GM12865 (cell line): ENCODE results near the gene DOK3.
"Not testable (repeated sequence)": the region's sequence is repeated elsewhere in the genome, so short reads cannot be mapped to it uniquely, and the experiment has no call there.

Source experiments
- DNase-seq: peaks from one replicate; pipeline ENCODE4 v3.0.0; 2010; ENCODE audit warnings: low read depth
- H3K4me3 ChIP-seq: 2 replicates; pipeline ENCODE4 v1.5.1; 2011; ENCODE audit warnings: mild to moderate bottlenecking, low read depth, low read length, control low read depth
- TF ChIP-seq, protein P1 (sequence below): IDR thresholded peaks from 2 replicates; pipeline ENCODE4 v1.5.1; 2011; ENCODE audit warnings: low read length, control low read depth, low read depth, inconsistent platforms; ENCODE audit not compliant: insufficient read depth; ENCODE audit errors: missing control alignments

Gene DOK3

DNA sequence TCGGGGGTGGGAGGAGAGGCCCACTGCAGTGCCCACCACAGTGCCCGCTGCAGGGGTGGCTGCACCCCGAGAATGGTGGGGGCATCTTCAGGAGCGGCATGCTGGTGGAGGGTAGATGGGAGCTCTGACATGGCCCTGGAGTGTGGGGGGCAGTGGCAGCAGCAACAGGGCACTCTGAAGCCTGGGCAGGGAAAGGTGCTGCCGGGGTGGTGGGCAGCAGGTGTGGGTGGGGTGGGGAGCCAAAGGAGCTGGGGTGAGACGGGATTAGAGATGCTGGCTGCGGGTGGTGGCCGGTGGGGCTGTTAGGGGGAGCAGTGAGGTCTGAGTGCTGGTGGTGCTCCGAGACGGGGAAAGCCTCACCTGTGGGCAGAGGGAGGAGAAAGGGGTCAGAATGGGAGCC, 26.8 kb upstream of the DOK3 start:
- no peak overlapping the region for H3K4me3 ChIP-seq
- DNase-seq: no peak
- TF ChIP-seq, protein P1, sequence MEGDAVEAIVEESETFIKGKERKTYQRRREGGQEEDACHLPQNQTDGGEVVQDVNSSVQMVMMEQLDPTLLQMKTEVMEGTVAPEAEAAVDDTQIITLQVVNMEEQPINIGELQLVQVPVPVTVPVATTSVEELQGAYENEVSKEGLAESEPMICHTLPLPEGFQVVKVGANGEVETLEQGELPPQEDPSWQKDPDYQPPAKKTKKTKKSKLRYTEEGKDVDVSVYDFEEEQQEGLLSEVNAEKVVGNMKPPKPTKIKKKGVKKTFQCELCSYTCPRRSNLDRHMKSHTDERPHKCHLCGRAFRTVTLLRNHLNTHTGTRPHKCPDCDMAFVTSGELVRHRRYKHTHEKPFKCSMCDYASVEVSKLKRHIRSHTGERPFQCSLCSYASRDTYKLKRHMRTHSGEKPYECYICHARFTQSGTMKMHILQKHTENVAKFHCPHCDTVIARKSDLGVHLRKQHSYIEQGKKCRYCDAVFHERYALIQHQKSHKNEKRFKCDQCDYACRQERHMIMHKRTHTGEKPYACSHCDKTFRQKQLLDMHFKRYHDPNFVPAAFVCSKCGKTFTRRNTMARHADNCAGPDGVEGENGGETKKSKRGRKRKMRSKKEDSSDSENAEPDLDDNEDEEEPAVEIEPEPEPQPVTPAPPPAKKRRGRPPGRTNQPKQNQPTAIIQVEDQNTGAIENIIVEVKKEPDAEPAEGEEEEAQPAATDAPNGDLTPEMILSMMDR: no peak

GRCh38 chr5:177535125-177535524, 25.5 kb upstream of the DOK3 start:
- no peak overlapping the region for H3K4me3 ChIP-seq
- TF ChIP-seq, protein P1: no peak
- DNase-seq: no peak

DNA sequence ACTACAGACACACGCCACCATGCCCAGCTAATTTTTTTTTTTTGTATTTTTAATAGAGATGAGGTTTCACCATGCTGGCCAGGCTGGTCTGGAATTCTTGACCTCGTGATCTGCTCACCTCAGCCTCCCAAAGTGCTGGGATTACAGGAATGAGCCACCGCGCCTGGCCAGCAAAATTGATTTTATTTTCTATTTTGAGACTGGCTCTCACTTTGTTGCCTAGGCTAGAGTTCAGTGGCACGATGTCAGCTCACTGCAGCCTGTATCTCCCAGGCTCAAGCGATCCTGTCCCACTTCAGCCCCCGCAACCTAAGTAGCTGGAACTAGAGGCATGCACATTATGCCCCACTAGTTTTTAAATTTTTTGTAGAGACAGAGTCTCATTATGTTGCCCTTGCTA, 24.8 kb upstream of the DOK3 start:
- not testable (repeated sequence) for H3K4me3 ChIP-seq, DNase-seq

- H3K4me3 ChIP-seq: no peak overlapping the region
- no peak for DNase-seq
- TF ChIP-seq, protein P1: no peak
Observed at GRCh38 chr5:177531209-177531940, 21.7 kb upstream of the DOK3 start.

DNA sequence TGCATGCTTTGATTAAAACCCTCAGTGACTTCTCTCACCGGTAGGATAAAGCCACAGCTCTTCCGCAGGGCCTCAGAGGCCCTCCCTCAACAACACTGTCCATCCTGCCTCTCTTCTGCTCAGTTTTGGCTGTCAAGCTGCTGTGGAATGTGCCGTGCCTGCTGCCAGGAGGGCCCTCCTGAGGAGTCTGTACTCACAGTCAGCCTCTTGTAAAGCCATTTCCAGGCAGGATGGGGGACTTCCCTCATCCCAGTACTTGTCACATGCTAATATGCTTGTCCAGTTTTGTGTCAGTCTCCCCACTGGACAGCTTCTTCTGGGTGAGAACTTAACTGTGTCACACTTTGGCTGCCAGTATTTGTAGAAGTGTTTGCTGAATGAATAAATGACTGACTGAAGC, 21.0 kb upstream of the DOK3 start:
- no peak for DNase-seq
- no peak overlapping the region for H3K4me3 ChIP-seq
- TF ChIP-seq, protein P1: no peak

DNA sequence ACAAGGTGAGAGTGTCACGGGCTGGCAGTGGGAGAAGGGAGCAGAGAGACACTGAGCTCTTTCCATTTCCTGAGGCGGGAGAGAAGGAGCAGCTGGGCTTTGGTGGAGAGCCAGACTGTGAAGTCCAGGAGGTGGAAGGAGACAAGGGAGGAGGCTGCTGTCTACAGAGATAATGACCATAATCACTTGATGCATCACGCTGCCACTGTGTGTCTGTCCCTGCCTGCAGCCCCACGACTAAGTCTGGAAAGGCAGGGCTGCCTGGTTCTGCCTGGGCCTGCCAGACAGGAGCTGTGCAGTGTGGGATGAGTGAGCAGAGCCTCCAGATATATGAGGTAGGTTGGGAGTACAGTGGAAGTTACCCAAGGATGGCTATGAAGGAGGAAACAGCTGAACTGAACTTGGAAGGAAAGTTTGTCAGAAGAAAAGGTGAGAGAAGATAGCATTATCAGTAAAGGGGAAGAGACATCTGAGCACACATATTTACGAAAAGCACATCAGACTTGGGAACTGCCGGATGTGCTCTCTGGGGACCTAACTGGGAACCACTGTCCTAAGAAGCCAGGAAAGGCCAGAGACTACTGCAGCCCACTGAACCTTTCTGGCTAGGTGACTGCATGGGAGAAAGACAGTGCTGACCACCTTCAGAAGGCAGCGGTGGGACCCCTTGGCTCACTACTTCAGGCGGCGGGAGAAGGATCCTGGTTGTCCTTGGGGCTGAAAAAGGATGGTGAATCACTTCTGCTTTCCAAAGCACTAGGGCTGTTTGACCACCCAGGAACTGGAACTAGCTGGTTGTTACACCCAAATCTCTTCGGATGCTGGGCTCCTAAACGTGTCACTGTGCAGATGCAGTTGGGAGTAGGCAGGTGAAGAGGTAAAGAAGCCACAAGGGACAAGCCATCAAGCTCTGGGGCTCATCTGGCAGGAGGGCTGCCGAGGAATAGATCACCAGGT, 19.9 kb upstream of the DOK3 start:
- TF ChIP-seq, protein P1: no peak
- H3K4me3 ChIP-seq: no peak overlapping the region
- DNase-seq: no peak

DNA sequence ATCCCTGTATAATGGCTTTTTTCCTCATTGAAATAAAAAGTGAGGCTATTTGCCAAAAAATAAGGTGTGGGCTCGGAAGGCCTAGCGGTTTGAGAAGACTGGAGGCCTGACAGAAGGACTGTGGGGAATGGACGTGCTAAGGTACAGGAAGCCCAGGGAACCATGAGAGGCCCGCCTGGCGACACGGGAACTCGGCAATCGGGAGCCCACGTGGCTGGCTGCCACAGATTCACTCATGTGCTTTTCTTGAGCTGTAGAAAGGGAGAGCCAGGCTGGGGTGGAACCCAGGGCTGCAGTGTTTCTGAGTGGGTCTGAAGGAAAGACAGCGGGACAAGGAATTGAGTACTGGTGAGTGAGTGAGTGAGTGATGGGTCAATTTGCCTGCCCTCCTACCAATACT, 19.0 kb upstream of the DOK3 start:
- TF ChIP-seq, protein P1: no peak
- no peak overlapping the region for H3K4me3 ChIP-seq
- no peak for DNase-seq
